Mucosa of stomach (tissue), 1 donor: ENCODE data around the gene FNBP1.

Experiments
- H3K27me3 ChIP-seq: one replicate; pipeline ENCODE4 v1.7.0; 2013; ENCODE audit warnings: mild to moderate bottlenecking, low read length; ENCODE audit not compliant: control insufficient read depth, insufficient read depth
- H3K36me3 ChIP-seq: one replicate; pipeline ENCODE4 v1.7.0; 2013; ENCODE audit warnings: low read length; ENCODE audit not compliant: control insufficient read depth, insufficient read depth
- H3K4me1 ChIP-seq: one replicate; pipeline ENCODE4 v1.7.0; 2013; ENCODE audit warnings: mild to moderate bottlenecking, low read length; ENCODE audit not compliant: control insufficient read depth, insufficient read depth
- H3K4me3 ChIP-seq: one replicate; pipeline ENCODE4 v1.7.0; 2013; ENCODE audit warnings: low read length
- H3K9ac ChIP-seq: one replicate; pipeline ENCODE4 v1.7.0; 2013; ENCODE audit warnings: mild to moderate bottlenecking, low read length, moderate library complexity
- H3K9me3 ChIP-seq: one replicate; pipeline ENCODE4 v1.7.0; 2013; ENCODE audit warnings: mild to moderate bottlenecking, low read length, moderate library complexity; ENCODE audit not compliant: control insufficient read depth
- donor health status: Pancreatic carcinoma.

FNBP1 gene

GRCh38 chr9:129851821-129852220 lies 191.2 kb downstream of the FNBP1 start:
- no peak overlapping the region for H3K9ac ChIP-seq
- H3K4me3 ChIP-seq, result no peak overlapping the region
- no peaks in the 10 kb centered on the region for H3K9me3 ChIP-seq
- H3K27me3 ChIP-seq, result no peaks in the 10 kb centered on the region
- peaks cover 8% of the 10 kb centered on the region for H3K4me1 ChIP-seq
- H3K36me3 ChIP-seq, result peaks cover 16% of the 10 kb centered on the region

- Histone ChIP-seq H3K9ac (no peak overlapping the region), H3K4me3 (no peak overlapping the region), H3K36me3 (peaks cover 11% of the 10 kb centered on the region), H3K27me3 (no peaks in the 10 kb centered on the region), H3K4me1 (peaks cover 8% of the 10 kb centered on the region), H3K9me3 (no peaks in the 10 kb centered on the region)
Observed at GRCh38 chr9:129850821-129851550, 192.0 kb downstream of the FNBP1 start.

DNA sequence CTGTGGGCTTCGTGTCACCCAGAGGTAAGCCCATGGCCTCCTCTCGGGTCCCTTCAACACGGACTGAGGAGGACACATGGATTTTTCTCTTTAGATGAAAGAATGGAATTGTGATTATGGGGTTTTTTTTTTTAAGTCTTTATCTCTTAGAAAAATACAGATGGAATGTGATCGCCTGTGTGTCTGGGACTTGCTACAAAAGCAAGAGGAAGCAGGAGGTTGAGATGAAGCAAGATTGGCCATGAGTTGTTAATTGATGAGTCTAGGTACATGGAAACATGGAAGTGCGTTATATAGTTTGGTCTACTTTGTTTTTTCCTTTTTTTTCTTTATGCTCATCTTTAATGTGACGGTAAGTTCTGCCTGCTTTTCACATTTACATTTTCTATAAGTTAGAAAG lies 193.1 kb downstream of the FNBP1 start:
- peaks cover 11% of the 10 kb centered on the region for H3K36me3 ChIP-seq
- H3K4me1 ChIP-seq, result peaks cover 8% of the 10 kb centered on the region
- no peaks in the 10 kb centered on the region for H3K27me3 ChIP-seq

GRCh38 chr9:129848712-129849441 lies 194.1 kb downstream of the FNBP1 start:
- Histone ChIP-seq H3K4me1 (peaks cover 8% of the 10 kb centered on the region), H3K27me3 (no peaks in the 10 kb centered on the region), H3K4me3 (no peak overlapping the region), H3K36me3 (peaks cover 6% of the 10 kb centered on the region), H3K9me3 (no peaks in the 10 kb centered on the region), H3K9ac (no peak overlapping the region)

More for the DNA sequence above, 193.1 kb downstream of the FNBP1 start:
- H3K9me3 ChIP-seq, result no peaks in the 10 kb centered on the region
- no peak overlapping the region for H3K9ac ChIP-seq
- H3K4me3 ChIP-seq, result no peak overlapping the region

- no peaks in the 10 kb centered on the region for H3K9me3 ChIP-seq
Observed at GRCh38 chr9:129845373-129845772, 197.6 kb downstream of the FNBP1 start.

GRCh38 chr9:129841071-129841470 lies 201.9 kb downstream of the FNBP1 start:
- H3K27me3 ChIP-seq, result no peaks in the 10 kb centered on the region
- no peaks in the 10 kb centered on the region for H3K36me3 ChIP-seq
- no peak overlapping the region for H3K9ac ChIP-seq
- peaks cover 8% of the 10 kb centered on the region for H3K4me1 ChIP-seq
- no peak overlapping the region for H3K4me3 ChIP-seq
- H3K9me3 ChIP-seq, result no peaks in the 10 kb centered on the region

More at GRCh38 chr9:129845373-129845772, 197.6 kb downstream of the FNBP1 start:
- Histone ChIP-seq H3K4me1 (no peaks in the 10 kb centered on the region), H3K36me3 (no peaks in the 10 kb centered on the region), H3K4me3 (no peak overlapping the region), H3K27me3 (no peaks in the 10 kb centered on the region), H3K9ac (no peak overlapping the region)

DNA sequence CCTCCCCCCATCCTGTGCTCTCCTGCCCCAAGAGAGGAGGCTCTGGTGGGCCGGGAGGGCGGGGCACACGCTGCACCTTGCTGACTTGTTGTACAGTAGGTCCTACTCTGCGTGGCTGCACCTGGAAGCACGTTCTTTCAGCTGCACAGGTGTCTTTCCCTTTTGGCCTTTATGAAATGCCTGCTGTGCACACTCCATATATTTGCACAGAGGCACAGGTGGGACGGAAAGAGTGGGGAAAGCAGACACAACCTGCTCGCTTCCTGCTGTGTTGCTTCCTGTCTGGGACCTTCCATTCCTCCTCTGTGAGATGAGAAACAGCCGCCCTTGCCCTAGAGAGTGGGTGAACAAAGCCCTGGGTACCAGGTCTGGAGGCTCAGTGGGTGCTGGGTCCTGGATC lies 203.0 kb downstream of the FNBP1 start:
- Histone ChIP-seq H3K4me1 (peaks cover 11% of the 10 kb centered on the region), H3K9me3 (no peaks in the 10 kb centered on the region), H3K9ac (no peak overlapping the region), H3K36me3 (no peaks in the 10 kb centered on the region), H3K4me3 (no peak overlapping the region), H3K27me3 (no peaks in the 10 kb centered on the region)

GRCh38 chr9:129839324-129840023 lies 203.5 kb downstream of the FNBP1 start:
- Histone ChIP-seq H3K4me1 (peaks cover 11% of the 10 kb centered on the region), H3K9me3 (no peaks in the 10 kb centered on the region), H3K36me3 (no peaks in the 10 kb centered on the region), H3K4me3 (no peak overlapping the region), H3K27me3 (no peaks in the 10 kb centered on the region), H3K9ac (no peak overlapping the region)

DNA sequence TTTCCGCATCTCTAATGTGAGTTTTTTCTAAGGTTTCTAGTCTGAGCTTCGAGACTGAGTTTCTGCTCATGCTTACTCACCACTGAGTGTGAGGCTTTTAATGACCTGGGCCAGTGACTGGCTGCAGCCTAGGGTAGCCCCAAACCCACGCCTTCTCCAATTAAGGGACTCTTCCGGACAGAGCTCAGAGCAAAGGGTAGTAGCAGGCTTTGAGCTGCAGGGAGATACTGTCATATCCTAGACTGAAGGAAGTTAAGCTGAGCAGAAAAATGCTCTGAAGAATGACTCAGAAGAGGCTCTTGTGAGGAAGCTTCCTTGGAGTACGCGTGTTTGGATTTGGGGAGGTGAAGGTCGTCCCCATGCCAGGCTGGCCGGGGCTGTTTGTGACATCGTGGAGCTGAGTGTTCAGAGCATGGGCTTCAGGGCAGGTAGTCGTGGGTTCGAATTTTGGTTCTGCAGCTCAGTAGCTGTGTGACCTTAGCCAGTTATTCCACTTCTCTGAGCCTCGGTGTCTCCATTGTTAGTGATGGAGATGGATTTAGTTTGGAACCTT lies 204.2 kb downstream of the FNBP1 start:
- no peak overlapping the region for H3K4me3 ChIP-seq
- no peaks in the 10 kb centered on the region for H3K36me3 ChIP-seq
- peaks cover 13% of the 10 kb centered on the region for H3K4me1 ChIP-seq
- H3K9me3 ChIP-seq, result no peaks in the 10 kb centered on the region
- H3K27me3 ChIP-seq, result no peaks in the 10 kb centered on the region
- H3K9ac ChIP-seq, result no peak overlapping the region
